ENCODE results near the gene NADK2. TPM values are rescaled to one million over a fixed set of nuclear protein-coding genes. Genes with fewer than 3 reads are reported as not detected.

Gene NADK2
- total RNA-seq, 1 donor from 2014 or later = 27.1 TPM

Small RNA genes within 50 kb of the gene (small RNA-seq; reads per million reads assigned to genes)
- gene MIR580 (0.44 reads per million, percentile 55 among the genes with 10 or more reads in this experiment), gene RNU6-1305P (not detected)

Other genes with a start within 250 kb of the NADK2 start
- under 0.01 TPM for gene UGT3A2, start 175.0 kb downstream of the NADK2 start, total RNA-seq
- gene LMBRD2, start 90.0 kb downstream of the NADK2 start, total RNA-seq = 13.0 TPM
- gene SKP2, start 89.8 kb downstream of the NADK2 start, total RNA-seq = 34.4 TPM
- 0.52 TPM for gene RANBP3L, start 60.0 kb upstream of the NADK2 start, total RNA-seq

All from skeletal muscle tissue (tissue), 2 donors.